HL-60/S4 treated with retinoic acid at 250 ng/mL for 4 days and 3 days (cell line): Measurements from ENCODE around the gene DRAM1.
"Not testable (repeated sequence)": the region's sequence is repeated elsewhere in the genome, so short reads cannot be mapped to it uniquely, and the experiment has no call there.

ENCODE experiments used
- in situ Hi-C: fragments of 300-500 bp; cut with MboI; formaldehyde crosslinking; loops from 2 replicates; pipeline ENCODE4 v1.7.0; 2022; ENCODE audit warnings: low sequenced_read_pairs

The DRAM1 gene, protein sequence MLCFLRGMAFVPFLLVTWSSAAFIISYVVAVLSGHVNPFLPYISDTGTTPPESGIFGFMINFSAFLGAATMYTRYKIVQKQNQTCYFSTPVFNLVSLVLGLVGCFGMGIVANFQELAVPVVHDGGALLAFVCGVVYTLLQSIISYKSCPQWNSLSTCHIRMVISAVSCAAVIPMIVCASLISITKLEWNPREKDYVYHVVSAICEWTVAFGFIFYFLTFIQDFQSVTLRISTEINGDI

DNA sequence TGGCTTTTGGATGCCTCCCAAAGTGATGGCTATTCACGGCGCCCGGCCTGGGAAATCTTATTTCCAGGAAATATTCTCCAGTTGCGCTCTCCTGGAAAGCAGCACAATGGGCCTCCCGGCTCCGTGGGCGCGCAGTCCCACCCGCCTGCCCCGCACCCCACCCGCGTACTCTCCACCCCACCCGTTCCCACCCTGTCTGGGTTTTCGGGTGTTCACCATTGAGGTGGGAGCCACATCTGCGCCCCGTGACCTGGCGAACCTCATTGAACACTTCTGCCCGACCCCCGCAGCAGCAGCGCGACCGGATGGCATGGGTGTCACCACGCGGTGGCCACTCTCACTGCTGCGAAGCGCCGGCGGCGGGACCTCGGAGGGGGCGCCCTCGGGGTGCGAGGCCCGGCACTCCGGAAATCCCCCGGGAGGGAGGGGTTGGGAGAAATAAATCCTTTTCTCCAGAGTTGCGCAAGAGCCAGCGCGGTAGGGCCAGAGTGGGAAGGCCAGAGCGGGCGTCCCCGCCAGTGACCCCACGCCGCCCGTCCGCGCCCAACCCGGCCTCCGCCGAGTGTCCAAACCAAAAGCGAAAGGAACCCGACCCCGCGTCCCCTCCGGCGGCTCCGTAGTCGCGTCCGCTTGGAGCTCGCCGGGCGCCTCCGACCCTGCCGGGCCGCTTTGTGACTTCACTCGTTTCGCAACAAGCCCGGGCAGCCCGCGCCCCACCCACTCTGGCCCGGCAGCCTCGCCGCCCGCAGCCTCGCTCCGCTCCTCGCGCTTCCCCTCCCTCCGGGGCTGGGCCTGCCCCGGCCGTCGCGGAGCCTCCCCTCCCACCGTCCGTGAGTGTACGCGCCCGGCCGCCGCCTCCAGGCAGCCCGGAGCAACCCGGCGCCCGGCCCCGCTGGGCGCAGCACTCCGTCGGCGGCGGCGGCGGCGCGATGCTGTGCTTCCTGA, at the start of gene DRAM1:
TSS of gene DRAM1 (plus strand) at position 720 of the 945 bp plus-strand sequence. CDS start at position 930, 210 bp downstream.
- in situ Hi-C loops: no loop called here

DNA sequence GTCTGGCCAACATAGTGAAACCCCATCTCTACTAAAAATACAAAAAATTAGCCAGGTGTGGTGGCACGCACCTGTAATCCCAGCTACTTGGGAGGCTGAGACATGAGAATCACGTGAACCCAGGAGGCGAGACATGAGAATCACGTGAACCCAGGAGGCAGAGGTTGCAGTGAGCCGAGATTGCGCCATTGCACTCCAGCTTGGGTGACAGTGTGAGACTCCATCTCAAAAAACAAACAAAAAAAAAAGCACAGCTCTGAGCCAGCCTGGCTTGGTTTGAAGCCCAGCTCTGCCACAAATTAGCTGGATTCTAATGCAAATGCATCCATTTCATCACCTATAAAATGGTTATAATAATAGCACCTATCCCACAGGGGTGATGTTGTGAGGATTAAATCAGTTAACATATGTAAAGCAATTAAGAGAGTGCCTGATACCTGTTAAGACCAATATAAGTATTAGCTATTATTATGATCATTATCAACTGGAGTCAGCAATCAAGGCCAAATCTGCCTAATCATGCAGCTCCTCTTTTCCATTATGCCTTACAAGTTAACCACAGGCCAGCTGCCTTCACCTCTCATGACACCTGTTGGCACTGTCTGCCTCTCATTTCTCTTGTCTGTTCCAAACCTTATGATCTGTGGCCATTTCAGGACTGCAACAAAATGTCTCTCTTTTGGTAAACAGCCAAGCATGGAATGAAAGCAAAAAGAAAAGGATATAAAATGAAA, 48.8 kb upstream of the DRAM1 start:
- in situ Hi-C loops: loop anchor here (25.0 kb wide), 1 partner anchor 416 kb away; the partner anchor contains the start of gene ARL1

DNA sequence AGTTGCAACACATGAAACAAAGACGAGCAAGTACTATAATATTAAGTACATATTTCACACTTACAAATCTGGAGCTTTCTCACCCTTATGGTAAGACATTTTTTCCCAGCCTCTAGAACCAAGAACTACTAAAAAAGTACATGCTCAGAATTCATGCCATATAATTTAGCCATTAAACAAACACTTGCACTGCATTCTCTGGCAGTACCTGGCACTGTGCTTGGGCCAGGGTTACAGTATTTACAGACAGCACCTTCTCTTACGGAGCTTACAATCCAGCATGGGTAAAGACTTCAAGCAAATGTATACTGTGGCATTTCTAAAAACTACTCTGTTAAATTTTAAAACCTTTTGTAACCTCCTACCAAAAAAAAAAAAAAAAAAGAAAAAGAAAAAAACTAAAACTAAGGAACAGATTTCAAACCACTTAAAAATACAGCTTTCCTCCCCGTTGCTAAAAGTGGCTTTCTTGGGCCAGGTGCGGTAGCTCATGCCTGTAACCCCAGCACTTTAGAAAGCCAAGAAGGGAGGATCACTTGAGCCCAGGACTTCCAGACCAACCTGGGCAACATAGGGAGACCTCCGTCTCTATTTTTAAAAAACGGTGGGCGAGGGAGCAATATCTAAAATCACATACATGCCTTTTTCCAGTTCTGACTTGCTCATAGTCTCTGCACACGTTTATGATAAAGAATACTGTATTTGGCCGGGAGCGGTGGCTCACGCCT, 47.6 kb upstream of the DRAM1 start:
- in situ Hi-C loops: loop anchor here (25.0 kb wide), 1 partner anchor 418 kb away; the partner anchor contains the start of gene ARL1

DNA sequence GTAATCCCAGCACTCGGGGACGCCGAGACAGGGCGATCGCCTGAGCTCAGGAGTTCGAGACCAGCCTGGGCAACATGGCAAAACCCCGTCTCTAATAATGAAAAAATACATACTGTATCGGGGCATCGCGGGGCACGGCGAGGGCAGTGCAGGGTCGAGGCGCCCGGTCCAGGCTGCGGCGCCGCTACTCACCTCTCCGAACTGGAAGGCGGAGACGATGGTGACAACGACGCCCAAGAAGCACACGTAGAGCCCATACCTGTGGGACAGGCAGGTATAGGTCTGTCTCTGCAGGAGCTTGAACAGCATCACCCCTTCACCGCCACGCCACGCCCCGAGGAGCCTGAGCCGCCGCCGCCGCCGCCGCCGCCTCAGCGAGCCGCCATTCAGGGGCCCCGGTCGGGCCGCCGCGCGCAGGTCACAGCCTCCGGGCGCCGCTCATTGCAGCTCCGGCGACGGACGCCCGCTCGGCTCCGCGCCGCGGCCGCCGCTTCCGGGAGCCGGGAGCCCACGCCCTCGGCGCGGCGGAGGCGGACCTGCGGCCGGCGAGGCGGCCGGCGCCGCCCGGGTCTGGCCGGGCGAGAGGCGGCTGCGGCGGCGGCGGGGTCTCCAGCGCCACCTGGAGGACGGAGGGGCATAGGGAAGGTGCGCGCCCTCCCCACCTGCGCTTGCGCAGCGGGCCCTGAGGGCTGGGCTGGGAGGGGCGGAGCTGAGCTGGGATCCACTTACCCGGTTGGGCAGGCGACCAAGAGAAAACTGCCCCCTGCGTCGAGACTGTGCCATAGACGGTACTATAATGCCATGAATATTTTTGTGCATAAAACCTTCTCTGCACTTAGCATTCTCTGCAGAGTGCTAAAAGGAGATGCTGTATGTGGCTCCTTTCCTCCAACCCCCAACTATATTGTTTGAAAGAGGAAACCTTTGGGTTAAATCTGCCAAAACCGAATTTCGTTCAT, 46.7 kb upstream of the DRAM1 start, which contains the start of gene GNPTAB:
TSS of gene GNPTAB (minus strand) at position 593 of the 959 bp plus-strand sequence. CDS start at position 309, 284 bp downstream.
- in situ Hi-C loops: loop anchor here (25.0 kb wide), 1 partner anchor 418 kb away; the partner anchor contains the start of gene ARL1

DNA sequence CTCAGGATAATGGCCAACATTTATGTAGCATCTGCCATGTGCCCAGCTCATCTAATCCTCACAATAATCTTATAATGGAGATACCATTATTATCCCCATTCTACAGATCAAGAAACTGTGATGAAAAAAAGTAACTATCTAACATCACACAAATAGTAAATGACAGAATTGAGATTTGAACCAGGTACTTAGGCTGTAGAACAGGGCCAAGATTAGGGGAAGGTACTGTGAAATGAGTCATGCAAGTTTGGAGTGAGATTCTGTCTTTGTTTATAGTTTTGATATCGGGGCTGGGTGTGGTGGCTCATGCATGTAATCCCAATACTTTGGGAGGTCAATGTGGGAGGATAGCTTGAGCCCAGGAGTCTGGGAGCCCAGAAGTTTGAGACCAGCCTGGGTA, 45.4 kb upstream of the DRAM1 start:
- in situ Hi-C loops: loop anchor here (25.0 kb wide), 1 partner anchor 420 kb away; the partner anchor contains the start of gene ARL1

DNA sequence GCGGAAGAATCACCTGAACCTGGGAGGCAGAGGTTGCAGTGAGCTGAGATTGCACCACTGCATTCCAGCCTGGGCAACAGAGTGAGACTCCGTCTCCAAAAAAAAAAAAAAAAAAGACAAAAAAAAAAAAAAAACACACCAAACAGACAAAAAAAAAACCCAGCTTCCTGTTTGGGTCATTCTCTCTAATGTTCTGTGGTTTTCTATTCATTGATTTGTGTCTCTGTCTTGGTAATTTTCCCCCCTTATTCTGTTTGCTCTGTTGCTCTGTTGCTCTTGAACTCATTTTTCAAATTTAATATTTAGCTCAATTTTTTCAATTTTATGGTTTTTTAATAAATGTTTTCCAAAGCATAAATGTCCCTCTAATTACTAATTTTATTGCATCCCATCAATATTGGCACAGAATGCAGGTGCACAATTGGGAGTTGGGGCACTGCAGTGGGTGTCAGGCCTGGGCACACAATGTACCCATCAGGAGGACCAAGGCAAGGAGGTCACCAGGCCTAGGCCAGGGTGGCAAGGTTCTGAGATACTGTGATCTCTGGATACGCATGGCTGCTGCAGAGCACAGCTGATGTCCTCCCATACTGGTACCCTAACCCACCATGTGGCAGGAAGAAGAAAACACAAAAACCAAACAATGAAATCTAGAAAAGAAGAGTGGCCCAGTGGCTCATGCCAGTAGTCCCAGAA, 38.6 kb upstream of the DRAM1 start:
- in situ Hi-C loops: loop anchor here (25.0 kb wide), 1 partner anchor 426 kb away; the partner anchor contains the start of gene ARL1

DNA sequence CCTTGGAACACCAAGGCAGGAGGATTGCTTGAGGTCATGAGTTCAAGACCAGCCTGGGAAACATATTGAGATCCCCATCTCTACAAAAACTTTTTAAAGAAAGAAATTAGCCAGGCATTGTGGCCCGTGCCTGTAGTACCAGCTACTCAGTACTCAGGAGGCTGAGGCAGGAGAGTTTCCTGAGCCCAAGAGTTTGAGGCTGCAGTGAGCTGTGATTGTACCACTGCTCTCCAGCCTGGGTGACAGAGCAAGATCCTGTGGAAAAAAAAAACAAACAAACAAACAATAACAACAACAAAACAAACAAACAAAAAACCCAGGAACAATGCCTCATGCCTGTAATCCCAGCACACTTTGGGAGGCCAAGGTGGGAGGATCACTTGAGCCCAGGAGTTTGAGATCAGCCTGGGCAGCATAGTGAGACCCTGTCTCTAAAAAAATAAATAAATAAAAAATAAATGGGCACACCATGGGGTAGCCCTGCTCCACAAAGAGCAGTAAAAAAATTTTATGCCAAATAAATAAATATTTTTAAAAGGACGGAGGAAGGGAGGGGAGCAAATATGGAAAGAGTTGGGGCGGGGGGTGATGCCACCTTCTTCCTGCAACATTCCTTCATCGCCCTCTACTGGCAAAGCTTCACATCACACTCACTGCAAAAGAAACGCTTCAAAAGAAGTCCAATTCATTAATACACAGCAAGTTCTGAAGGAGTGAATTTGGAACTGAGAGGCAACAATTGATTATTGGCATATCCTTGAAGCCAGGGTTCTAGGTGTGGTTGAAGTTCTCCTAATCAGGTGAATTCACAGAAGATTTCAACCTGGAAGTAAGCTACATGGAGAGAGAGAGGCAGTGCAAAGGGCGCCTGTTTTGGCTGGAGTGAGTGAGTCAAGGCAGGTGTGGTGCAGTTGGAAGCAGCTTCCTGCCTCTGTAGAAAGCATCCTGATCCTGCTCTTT, 37.8 kb upstream of the DRAM1 start:
- in situ Hi-C loops: loop anchor here (25.0 kb wide), 1 partner anchor 427 kb away; the partner anchor contains the start of gene ARL1

DNA sequence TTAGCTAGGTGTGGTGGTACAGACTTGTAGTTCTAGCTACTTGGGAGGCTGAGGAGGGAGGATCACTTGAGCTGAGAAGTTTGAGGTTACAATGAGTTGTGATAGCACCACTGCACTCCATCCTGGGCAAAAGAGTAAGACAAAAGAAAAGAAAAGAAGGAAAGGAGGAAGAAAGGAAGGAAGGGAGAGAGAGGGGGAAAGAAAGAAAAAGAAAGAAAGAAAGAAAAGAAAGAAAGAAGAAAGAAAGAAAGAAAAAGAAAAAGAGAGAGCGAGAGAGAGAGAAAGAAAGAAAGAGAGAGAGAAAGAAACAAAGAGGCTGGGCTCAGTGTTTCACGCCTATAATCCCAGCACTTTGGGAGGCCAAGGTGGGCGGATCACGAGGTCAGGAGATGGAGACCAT, 36.3 kb upstream of the DRAM1 start:
- in situ Hi-C loops: loop anchor here (25.0 kb wide), 1 partner anchor 429 kb away; the partner anchor contains the start of gene ARL1

DNA sequence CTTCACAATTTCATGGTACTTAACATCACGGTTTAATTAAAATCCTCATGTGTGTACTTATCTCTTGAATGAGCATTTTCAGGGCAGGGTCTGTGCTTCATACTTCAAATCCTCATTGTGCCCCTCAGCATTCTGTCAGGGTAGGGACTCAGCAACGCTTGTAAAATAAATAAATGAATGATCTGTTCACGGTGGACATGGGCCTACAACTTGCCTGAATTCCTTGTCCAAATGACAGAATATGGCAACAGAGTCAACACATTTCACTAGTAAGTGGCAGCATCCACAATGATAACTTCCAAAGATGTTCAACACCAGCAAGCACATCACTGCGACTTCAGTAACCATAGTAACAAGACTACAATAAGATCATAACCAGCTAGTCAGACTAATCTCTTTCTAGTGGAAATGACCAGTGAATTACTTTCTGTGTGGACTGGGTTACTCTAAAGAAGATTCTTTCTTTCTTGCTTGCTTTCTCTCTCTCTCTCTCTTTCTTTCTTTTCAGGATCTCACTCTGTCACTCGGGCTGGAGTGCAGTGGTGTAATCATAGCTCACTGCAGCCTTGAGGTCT, 32.2 kb upstream of the DRAM1 start:
- in situ Hi-C loops: loop anchor here (25.0 kb wide), 1 partner anchor 433 kb away; the partner anchor contains the start of gene ARL1

DNA sequence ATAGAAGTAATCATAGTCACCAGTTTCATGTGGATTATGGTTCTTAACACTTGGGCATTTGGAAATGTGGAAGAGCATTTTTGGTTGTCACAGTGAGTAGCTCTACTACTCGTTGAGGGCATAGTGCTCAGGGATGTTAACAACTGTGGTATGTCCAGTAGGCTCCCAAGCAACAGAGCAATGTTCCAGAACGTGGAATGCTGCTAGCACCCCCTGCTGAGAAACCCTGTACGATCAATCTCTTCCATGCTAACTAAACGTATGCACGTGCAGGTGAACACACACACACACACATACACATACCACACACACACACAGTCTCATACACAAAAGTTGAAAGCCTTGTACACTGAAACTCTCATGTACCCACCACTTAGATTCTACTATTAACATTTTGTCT, 30.1 kb upstream of the DRAM1 start:
- in situ Hi-C loops: loop anchor here (25.0 kb wide), 1 partner anchor 435 kb away; the partner anchor contains the start of gene ARL1

DNA sequence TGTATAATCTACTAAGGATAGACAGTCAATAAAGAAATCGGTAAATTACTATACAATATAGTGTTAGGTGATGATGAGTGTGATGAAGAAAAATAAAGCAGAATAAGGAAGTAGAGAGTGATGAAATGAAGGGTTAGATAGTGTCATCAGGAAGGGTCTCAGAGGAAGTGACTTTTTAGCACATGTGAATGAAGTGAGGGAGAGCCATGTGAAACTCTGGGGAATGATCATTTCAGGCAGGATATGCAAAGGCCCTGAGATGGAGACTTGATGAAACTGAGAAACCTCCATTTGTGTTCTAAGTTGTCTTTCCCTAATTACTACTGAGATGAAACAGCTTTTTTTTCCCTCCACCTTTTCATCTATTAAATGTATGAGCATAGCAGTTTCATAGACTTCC, 27.2 kb upstream of the DRAM1 start:
- in situ Hi-C loops: no loop called here

DNA sequence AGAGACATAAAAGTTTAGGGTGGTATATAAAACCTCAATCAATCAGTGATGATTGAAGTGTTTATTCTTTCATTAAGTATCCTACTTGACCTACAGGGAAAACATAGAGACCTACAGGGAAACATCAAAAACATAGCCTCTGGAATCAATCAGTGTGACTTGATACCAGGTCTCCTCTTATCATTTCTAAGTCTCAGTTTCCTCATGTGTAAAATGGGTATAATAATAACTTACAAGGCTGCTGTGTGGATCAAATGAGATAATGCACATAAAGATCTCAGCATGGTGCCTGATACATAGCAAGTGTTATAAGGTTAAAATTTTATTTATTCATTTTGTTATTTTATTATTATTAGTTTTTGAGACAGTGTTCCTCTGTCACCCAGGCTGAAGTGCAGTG, 24.4 kb upstream of the DRAM1 start:
- in situ Hi-C loops: no loop called here

DNA sequence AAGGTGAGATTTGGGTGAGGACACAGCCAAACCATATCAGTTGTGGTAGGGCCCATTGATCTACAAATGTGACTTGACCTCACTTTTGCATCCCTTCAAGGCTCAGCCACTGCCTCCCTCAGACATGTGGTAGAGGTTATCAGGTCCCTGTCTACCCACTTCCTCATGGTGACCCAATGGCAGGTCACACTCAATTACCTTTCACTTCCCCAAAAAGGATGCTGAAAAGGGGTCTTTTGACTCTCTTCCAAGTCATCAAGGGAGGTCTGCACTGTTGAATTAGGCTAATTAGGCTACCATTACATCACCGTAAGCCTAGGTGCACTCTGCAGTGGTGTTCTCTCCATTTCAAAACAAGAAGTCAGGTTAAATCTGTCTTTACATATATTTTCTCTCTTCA, 22.6 kb upstream of the DRAM1 start:
- in situ Hi-C loops: no loop called here

DNA sequence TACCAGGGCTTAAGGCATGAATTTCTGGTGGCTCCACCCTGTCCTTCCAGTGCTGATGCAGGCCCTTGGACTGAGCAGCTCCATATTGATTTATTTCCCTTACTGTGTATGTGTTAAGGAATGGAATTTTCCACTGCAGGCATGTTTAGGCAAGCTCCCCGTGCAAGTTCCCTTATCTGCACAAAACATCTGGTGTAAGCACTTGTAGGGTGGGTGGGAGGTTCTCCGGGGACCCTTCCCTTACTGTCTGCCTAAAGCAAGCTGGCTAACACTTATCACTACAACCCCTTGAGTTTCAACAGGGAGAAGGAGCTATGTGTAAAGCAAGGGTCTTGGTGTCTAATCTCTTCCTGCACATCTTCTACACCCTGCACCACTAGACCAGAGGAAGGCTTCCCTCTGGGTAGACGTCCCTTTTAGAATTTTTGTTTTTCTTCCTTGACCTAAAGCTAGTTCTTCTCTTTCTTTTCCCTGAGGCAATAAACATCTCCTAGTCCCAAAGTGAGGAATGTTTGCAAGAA, 22.0 kb upstream of the DRAM1 start:
- in situ Hi-C loops: no loop called here

DNA sequence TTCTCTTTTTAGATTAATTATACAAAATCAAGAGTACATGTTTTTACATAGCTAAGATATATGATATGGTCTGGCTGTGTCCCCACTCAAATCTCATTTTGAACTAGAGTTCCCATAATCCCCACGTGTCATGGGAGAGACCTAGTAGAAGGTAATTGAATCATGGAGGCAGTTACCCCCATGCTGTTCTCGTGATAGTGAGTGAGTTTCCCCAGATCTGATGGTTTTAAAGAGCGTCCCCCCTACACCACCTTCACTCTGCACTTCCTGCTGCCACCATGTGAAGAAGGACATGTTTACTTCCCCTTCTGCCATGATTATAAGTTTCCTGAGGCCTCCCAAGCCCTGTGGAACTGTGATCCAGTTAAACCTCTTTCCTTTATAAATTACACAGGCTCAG, 21.4 kb upstream of the DRAM1 start:
- in situ Hi-C loops: no loop called here

DNA sequence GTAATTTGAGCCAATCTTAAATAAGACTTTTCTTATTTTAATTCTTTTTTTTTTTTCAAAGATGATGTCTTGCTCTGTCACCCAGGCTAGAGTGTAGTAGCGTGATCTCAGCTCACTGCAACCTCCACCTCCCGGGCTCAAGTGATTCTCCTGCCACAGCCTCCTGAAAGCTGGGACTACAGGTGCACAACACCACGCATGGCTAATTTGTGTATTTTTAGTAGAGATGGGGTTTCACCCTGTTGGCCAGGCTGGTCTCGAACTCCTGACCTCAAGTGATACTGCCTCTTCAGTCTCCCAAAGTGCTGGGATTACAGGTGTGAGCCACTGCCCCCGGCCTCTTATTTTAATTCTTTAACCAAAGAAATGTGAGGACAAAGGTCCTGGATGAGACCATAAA, 20.8 kb upstream of the DRAM1 start:
- in situ Hi-C loops: not testable (repeated sequence)
